LoVo (cell line): ENCODE data around the gene RAB37.

Experiments
- DNase-seq: peaks from one replicate; pipeline ENCODE4 v3.0.0-alpha.2; 2016; ENCODE audit warnings: low spot score

Gene RAB37

GRCh38 chr17:74736513-74737298, at the start of gene RAB37:
Gene RAB37, plus strand, starts transcription at chr17:74737256. Its CDS starts 17 bp downstream, at chr17:74737273.
- peak; percentile 70 for DNase-seq

GRCh38 chr17:74687886-74688285, 49.2 kb upstream of the RAB37 start:
- DNase-seq = no peak

GRCh38 chr17:74690409-74690825, 46.6 kb upstream of the RAB37 start:
- no peak for DNase-seq

GRCh38 chr17:74691151-74691550, 45.9 kb upstream of the RAB37 start:
- no peak for DNase-seq

DNA sequence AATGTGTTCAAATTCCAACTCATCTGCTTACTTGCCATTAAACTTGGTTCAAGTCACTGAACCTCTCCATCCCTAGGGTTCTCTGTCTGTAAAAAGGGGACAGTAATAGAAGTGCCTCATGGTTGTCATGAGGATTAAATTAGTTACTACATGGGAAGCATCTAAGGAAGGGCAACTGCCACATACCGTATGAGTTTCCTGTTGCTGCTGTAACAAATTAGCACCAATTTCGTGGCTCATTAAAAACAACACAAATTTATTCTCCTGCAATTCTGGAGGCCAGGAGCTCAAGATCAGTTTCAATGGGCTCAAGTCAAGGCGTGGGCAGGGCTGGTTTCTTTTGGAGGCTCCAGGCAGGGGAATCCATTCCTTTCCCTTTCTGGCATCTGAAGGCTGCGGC, 43.0 kb upstream of the RAB37 start:
- DNase-seq = no peak

GRCh38 chr17:74695629-74696028, 41.4 kb upstream of the RAB37 start:
- DNase-seq = no peak

DNA sequence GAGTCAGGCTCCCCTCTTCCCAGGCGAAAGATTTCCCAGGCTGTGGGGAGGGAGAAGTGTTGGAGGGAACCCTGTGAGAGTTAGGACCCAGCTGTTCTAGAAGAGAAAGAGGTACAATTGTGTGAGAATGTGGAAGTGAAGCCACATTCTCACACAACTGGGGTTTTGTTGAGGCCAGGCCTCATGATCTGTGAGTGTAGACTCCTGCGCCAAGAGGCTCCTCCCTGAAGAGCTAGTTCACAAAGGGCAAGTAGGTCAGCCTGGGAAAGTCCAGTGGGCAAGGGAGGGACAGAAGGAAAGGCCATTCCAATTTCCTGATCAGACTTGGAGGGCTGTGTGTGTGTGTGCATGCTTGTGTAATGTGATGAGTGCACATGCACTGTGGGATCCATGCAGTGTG, 39.5 kb upstream of the RAB37 start:
- DNase-seq = no peak

DNA sequence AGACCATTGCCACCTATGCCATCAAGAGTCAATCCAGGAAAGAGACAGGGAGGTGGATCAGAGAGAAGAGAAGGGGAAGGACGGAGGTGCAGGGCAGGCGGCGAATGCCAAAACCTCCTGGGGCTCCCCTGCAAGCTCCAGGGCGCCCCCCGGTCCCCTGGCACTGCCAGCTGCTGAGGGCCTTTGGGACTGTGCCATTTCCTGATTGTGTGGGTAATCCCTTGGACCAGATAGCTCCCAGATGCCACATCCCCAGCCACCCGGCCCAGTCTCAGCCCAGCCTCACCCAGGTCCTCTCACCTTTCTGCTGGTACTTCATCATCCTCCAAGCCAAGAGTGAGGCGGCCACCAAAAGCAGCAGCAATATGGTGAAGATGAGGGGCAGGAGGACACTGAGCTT, 39.0 kb upstream of the RAB37 start:
- DNase-seq = no peak

DNA sequence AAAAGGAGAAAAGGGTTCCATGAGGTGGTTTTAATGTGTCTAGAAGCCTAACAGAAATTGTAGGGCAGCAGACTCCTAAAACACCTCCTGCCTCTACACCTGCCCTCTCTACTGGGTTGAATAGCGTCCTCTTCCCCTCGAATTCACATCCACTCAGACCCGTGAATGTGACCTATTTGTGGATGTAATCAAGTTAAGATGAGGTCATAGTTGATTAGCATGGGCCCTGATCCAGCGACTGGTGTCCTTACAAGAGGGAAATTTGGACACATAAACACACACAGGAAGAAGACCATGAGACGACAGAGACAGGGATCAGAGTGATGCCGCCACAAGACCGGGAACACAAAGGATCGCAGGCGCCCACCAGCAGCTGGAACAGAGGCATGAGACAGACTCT, 37.8 kb upstream of the RAB37 start:
- no peak for DNase-seq

GRCh38 chr17:74702116-74702871, 34.8 kb upstream of the RAB37 start:
- DNase-seq = no peak

- no peak for DNase-seq
Measured at GRCh38 chr17:74703311-74703710, 33.7 kb upstream of the RAB37 start.

- DNase-seq = no peak
Measured at GRCh38 chr17:74704544-74704943, 32.5 kb upstream of the RAB37 start.

DNA sequence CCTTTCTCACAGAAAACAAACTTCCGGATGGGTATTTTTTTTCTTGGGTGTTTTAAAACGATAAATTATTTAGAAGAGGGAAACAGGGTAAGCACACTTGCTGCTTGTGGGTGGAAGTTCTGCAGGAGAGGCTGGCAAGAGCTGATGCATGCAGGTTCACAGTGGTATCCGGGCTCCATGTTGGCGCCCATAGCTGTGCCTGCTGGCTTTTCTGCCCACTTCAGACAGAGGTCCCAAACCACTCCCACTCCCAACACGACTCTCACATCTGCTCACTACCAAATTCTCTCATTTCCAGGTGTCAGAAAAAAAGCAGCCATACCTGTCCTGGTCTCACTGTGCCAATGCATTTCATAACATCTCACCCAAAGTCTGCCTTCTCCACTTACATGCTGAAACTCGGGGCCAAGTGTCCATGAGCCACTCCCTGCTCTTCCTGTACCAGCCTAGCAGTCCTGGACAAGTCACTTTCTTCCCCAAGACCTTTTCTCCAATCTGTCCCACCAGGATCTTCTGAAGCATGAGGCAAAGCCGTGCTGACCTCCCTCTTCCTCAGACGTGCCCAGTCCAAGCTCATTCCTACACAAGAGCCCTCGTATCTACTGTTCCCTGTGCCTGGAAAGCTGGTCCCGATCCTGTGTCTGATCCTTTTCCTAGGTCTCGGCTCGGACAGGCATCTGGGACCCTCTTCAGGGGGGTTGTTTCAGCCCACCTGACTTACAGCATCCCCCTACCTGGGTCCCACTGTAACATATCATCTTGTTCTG, 25.8 kb upstream of the RAB37 start:
- DNase-seq = no peak

DNA sequence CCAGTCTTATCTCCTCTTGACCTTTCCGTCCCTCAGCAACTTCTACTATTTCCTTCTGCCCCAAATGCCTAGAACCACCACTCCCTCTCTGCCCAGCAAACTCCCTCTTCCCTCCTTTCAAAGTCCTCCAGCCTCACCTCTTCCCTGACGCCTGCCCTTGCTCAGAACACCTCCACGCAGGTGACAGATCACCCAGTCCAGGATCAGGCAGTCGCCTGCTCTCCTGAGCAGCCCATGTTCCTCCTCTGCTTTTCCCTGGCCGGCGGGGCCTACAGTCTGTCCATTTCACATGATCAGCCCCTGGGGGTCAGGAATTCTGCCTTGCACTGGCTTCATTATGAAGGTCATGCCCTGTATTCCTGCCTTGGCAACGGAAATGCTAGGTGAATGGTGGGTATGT, 24.8 kb upstream of the RAB37 start:
- no peak for DNase-seq

DNA sequence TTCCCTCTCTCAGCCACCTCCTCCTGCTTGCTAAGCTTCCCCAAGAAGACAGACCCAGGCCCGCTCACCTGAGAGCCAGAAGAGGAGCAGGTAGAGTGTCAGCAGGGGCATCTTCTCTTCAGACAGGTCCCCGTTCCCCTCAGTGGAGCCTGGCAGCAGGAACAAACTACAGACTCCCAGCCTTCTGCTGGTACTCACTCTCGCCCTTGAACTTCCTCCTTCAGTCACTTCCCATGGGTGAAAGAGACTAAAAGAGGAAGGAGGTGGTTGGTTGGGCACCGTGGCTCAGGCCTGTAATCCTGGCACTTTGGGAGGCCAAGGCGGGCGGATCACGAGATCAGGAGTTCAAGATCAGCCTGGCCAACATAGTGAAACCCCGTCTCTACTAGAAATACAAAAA, 24.3 kb upstream of the RAB37 start, which contains the start of gene CD300LF:
Gene CD300LF, minus strand, starts transcription at position 168 of the 400 bp plus-strand sequence. Its CDS starts 57 bp downstream, at position 111.
- DNase-seq = no peak

DNA sequence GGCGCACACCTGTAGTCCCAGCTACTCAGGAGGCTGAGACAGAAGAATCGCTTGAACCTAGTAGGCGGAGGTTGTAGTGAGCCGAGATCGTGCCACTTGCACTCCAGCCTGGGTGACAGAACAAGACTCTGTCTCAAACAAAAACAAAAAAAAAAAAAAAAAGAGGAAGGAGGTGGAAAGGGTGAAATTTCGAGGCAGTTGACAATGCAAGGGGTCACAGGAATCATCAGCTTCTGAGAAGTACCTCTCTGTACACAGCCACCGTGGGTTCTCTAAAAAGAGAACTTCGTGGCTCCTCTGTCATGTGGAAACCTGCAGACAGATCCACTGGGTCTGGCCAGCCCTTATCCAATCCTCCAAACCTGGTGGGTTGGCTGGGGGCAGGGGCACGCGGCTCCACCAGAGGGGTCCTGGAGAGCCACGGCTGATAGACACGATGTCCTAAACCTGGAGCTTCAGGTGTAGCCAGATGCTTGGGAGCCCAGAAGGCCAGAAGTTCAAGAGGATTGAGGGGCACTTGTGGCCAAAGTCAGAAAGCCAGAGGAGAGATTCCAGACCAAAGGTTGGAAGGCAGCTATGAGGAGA, 23.8 kb upstream of the RAB37 start:
- DNase-seq = no peak

DNA sequence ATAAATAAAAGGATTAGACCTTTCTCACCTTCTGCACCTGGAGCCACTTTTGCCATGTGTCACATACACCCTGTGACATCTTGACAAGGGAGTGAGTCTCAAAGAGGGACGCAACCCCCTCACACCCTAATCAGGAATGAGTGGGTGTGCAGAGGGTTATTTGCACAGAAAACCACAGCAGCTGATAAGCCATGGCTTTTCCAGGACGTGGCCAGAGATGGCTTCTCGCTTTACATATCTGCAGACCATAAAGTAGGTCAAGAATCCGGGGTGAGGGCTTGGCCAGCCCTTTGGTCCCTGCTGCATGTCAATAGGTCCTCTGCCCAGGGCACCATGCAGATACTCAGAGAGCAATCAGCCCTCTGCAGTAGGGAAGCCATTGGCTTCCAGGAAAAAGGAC, 21.9 kb upstream of the RAB37 start:
- DNase-seq = peak; percentile 71

- DNase-seq = no peak
Measured at GRCh38 chr17:74720506-74720905, 16.6 kb upstream of the RAB37 start.

DNA sequence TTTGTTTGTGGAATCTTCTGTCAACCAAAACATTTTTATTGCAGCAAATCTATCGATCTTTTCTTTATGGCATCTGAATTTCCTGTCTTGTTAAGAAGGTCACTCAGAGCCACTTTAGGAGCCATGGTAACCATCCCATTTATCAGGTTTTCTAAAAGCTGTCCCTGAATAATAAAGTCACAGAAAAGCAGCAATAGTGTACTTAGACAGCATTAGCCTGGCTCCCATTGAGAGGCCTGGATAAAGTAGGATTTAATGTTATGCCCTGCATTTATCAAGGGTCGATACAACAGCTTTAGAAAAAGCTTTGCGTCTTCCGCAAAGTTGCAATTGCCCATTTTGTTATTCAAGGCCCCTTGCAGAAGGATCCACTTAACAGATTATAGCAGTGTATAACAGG, 14.3 kb upstream of the RAB37 start:
- no peak for DNase-seq

DNA sequence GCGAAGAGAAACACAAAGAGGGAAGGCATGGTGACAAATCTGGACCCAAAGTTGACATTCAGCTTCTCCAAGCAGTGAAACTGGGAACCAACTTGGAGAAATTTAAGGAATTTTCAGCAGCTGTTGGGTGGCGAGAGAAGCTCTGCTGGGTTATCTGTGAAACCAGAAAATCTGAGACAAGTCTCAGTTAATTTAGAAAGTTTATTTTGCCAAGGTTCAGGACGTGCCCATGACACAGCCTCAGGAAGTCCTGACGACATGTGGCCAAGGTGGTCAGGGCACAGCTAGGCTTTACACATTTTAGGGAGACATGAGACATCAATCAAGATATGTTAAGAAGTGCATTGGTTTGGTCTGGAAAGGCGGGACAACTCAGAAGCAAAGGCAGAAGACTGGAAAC, 13.2 kb upstream of the RAB37 start:
- DNase-seq = no peak

- DNase-seq = no peak
Measured at GRCh38 chr17:74725111-74725510, 11.9 kb upstream of the RAB37 start.

DNA sequence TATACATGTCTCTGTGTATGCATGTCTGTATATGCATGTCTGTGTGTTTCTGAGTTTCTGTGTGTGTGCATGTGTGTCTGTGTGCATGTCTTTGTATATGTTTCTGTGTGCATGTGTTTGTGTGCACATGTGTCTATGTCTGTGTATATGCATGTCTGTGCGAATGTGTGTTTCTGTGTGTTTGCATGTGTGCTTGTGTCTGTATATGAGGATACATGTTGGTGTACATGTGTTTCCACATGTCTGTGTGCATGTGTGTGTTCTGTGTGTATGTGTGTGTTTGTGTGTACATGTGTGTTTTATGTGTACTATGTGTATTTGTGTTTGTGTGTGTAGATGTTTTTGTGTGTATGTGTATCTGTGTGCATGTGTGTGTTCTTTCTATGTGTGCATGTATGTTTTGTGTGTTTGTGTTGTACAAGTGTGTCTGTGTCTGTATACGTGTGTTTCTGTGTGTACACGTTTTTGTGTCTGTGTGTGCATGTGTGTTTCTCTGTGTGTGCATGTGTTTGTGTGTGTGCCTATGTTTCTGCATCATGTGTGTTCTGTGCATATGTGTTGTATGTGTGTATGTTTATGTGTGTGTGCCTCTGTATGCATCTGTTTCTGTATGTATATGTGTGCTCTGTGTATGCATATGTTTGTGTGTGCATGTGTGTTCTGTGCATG, 8.9 kb upstream of the RAB37 start:
- no peak for DNase-seq
